Renal cortex interstitium (tissue), 11 donors: Measurements from ENCODE around the gene ITGAE. TPM values are rescaled to one million over a fixed set of nuclear protein-coding genes. Genes with fewer than 3 reads are reported as not detected.
"Not testable (repeated sequence)": the region's sequence is repeated elsewhere in the genome, so short reads cannot be mapped to it uniquely, and the experiment has no call there.

Experiments
- DNase-seq, 11 donors: peaks; one replicate each; pipeline ENCODE4 v3.0.0-alpha.2; 2013; ENCODE audit warnings: low read depth in 9 of 11, low spot score in 4 of 11; ENCODE audit errors: extremely low read depth in 1 of 11
- polyA plus RNA-seq, 3 donors: library from polyadenylated mRNA; unstranded; fragments of 120-200 nt; gene quantifications; one replicate each; pipeline ENCODE4 v1.2.1, GENCODE V29; 2013; ENCODE audit not compliant: insufficient read length in 3 of 3

Gene ITGAE
- polyA plus RNA-seq, 3 donors: 37.7 to 40.0 (median 37.8) TPM

- DNase-seq: no peak
These were observed 77.8 kb downstream of the ITGAE start for GRCh38 chr17:3723188-3723555.

GRCh38 chr17:3722716-3723115 lies 78.3 kb downstream of the ITGAE start:
- no peak for DNase-seq

- DNase-seq: no peak
These were observed 81.7 kb downstream of the ITGAE start for GRCh38 chr17:3719265-3719664.

GRCh38 chr17:3718201-3718600 lies 82.8 kb downstream of the ITGAE start:
- no peak for DNase-seq

GRCh38 chr17:3715296-3715695 lies 85.7 kb downstream of the ITGAE start:
- DNase-seq: no peak

- no peak for DNase-seq
These were observed 88.1 kb downstream of the ITGAE start for GRCh38 chr17:3712811-3713463.

- DNase-seq: no peak
These were observed 90.0 kb downstream of the ITGAE start for GRCh38 chr17:3710951-3711383.

GRCh38 chr17:3708366-3708765 lies 92.6 kb downstream of the ITGAE start:
- no peak for DNase-seq

GRCh38 chr17:3705718-3705984 lies 95.3 kb downstream of the ITGAE start:
- DNase-seq: not testable (repeated sequence)

GRCh38 chr17:3704931-3705717 lies 95.9 kb downstream of the ITGAE start:
- DNase-seq: no peak

- not testable (repeated sequence) for DNase-seq
These were observed 98.9 kb downstream of the ITGAE start for GRCh38 chr17:3702041-3702539.

- DNase-seq: no peak
These were observed 101.0 kb downstream of the ITGAE start for GRCh38 chr17:3699951-3700350.

GRCh38 chr17:3698139-3698538 lies 102.8 kb downstream of the ITGAE start:
- no peak for DNase-seq

- no peak for DNase-seq
These were observed 103.9 kb downstream of the ITGAE start for GRCh38 chr17:3697103-3697476.

GRCh38 chr17:3695723-3696411 lies 105.1 kb downstream of the ITGAE start, which contains the start of gene P2RX5:
Gene P2RX5 (minus strand): TSS chr17:3696155. CDS start chr17:3696005, 150 bp downstream.
- DNase-seq: peak in 2 of 11 donors; percentile 24 to 37

- DNase-seq: no peak
These were observed 105.8 kb downstream of the ITGAE start for GRCh38 chr17:3695129-3695722.

GRCh38 chr17:3693829-3694231 lies 107.2 kb downstream of the ITGAE start:
- no peak for DNase-seq

- DNase-seq: no peak
These were observed 107.8 kb downstream of the ITGAE start for GRCh38 chr17:3693141-3693540.

GRCh38 chr17:3692346-3692745 lies 108.6 kb downstream of the ITGAE start:
- no peak for DNase-seq

GRCh38 chr17:3691617-3692067 lies 109.3 kb downstream of the ITGAE start:
- no peak for DNase-seq
